Measurements from ENCODE around the gene PCDHB4.
"Not testable (repeated sequence)": the region's sequence is repeated elsewhere in the genome, so short reads cannot be mapped to it uniquely, and the experiment has no call there.

Gene PCDHB4

GRCh38 chr5:141102070-141102469, 19.5 kb upstream of the PCDHB4 start:
- not testable (repeated sequence) for H3K27me3 ChIP-seq (ENCODE audit: control insufficient read depth in 1 of 2, insufficient read depth in 2 of 2, low read length in 2 of 2); H3K4me1 ChIP-seq (ENCODE audit: control insufficient read depth in 1 of 2, insufficient read depth in 2 of 2, low read length in 2 of 2); H3K36me3 ChIP-seq (ENCODE audit: control insufficient read depth in 1 of 2, insufficient read depth in 2 of 2, low read length in 2 of 2); H3K27ac ChIP-seq (ENCODE audit: low read depth, low read length); H3K9ac ChIP-seq (ENCODE audit: low read depth in 1 of 2, low read length in 2 of 2); H3K4me3 ChIP-seq (ENCODE audit: low read depth in 1 of 2, low read length in 2 of 2)
- peaks cover 18 to 20% of the 10 kb centered on the region in 2 donors for H3K9me3 ChIP-seq (ENCODE audit: control insufficient read depth in 1 of 2, low read length in 2 of 2)

GRCh38 chr5:141102471-141102870, 19.1 kb upstream of the PCDHB4 start:
- H3K4me1 ChIP-seq (ENCODE audit: control insufficient read depth in 1 of 2, insufficient read depth in 2 of 2, low read length in 2 of 2); H3K27me3 ChIP-seq (ENCODE audit: control insufficient read depth in 1 of 2, insufficient read depth in 2 of 2, low read length in 2 of 2); H3K36me3 ChIP-seq (ENCODE audit: control insufficient read depth in 1 of 2, insufficient read depth in 2 of 2, low read length in 2 of 2); H3K4me3 ChIP-seq (ENCODE audit: low read depth in 1 of 2, low read length in 2 of 2); H3K27ac ChIP-seq (ENCODE audit: low read depth, low read length); H3K9ac ChIP-seq (ENCODE audit: low read depth in 1 of 2, low read length in 2 of 2): not testable (repeated sequence)
- H3K9me3 ChIP-seq (ENCODE audit: control insufficient read depth in 1 of 2, low read length in 2 of 2), result peaks cover 18 to 20% of the 10 kb centered on the region in 2 donors

- Histone ChIP-seq H3K9ac (ENCODE audit: low read depth in 1 of 2, low read length in 2 of 2) (no peak overlapping the region), H3K4me1 (ENCODE audit: control insufficient read depth in 1 of 2, insufficient read depth in 2 of 2, low read length in 2 of 2) (no peaks in the 10 kb centered on the region), H3K27ac (ENCODE audit: low read depth, low read length) (no peak overlapping the region), H3K36me3 (ENCODE audit: control insufficient read depth in 1 of 2, insufficient read depth in 2 of 2, low read length in 2 of 2) (no peaks in the 10 kb centered on the region), H3K4me3 (ENCODE audit: low read depth in 1 of 2, low read length in 2 of 2) (no peak overlapping the region), H3K27me3 (ENCODE audit: control insufficient read depth in 1 of 2, insufficient read depth in 2 of 2, low read length in 2 of 2) (no peaks in the 10 kb centered on the region), H3K9me3 (ENCODE audit: control insufficient read depth in 1 of 2, low read length in 2 of 2) (peaks cover 14 to 15% of the 10 kb centered on the region in 2 donors)
Measured at GRCh38 chr5:141105350-141105749, 16.3 kb upstream of the PCDHB4 start.

- Histone ChIP-seq H3K9me3 (ENCODE audit: control insufficient read depth in 1 of 2, low read length in 2 of 2) (peaks cover 6 to 13% of the 10 kb centered on the region in 2 donors), H3K27me3 (ENCODE audit: control insufficient read depth in 1 of 2, insufficient read depth in 2 of 2, low read length in 2 of 2) (no peaks in the 10 kb centered on the region), H3K9ac (ENCODE audit: low read depth in 1 of 2, low read length in 2 of 2) (no peak overlapping the region), H3K4me1 (ENCODE audit: control insufficient read depth in 1 of 2, insufficient read depth in 2 of 2, low read length in 2 of 2) (no peaks in the 10 kb centered on the region), H3K27ac (ENCODE audit: low read depth, low read length) (no peak overlapping the region), H3K4me3 (ENCODE audit: low read depth in 1 of 2, low read length in 2 of 2) (no peak overlapping the region), H3K36me3 (ENCODE audit: control insufficient read depth in 1 of 2, insufficient read depth in 2 of 2, low read length in 2 of 2) (no peaks in the 10 kb centered on the region)
Measured at GRCh38 chr5:141119250-141119649, 2.4 kb upstream of the PCDHB4 start.

GRCh38 chr5:141121985-141122384, 367 bp downstream of the PCDHB4 start:
- peaks cover 6 to 9% of the 10 kb centered on the region in 2 donors for H3K9me3 ChIP-seq (ENCODE audit: control insufficient read depth in 1 of 2, low read length in 2 of 2)
- no peaks in the 10 kb centered on the region for H3K27me3 ChIP-seq (ENCODE audit: control insufficient read depth in 1 of 2, insufficient read depth in 2 of 2, low read length in 2 of 2)
- no peaks in the 10 kb centered on the region for H3K4me1 ChIP-seq (ENCODE audit: control insufficient read depth in 1 of 2, insufficient read depth in 2 of 2, low read length in 2 of 2)
- H3K36me3 ChIP-seq (ENCODE audit: control insufficient read depth in 1 of 2, insufficient read depth in 2 of 2, low read length in 2 of 2), result no peaks in the 10 kb centered on the region
- H3K4me3 ChIP-seq (ENCODE audit: low read depth in 1 of 2, low read length in 2 of 2), result peak overlapping the region in 1 of 2 donors; percentile 41
- H3K27ac ChIP-seq (ENCODE audit: low read depth, low read length), result no peak overlapping the region
- no peak overlapping the region for H3K9ac ChIP-seq (ENCODE audit: low read depth in 1 of 2, low read length in 2 of 2)

- H3K9me3 ChIP-seq (ENCODE audit: control insufficient read depth in 1 of 2, low read length in 2 of 2); H3K9ac ChIP-seq (ENCODE audit: low read depth in 1 of 2, low read length in 2 of 2); H3K4me3 ChIP-seq (ENCODE audit: low read depth in 1 of 2, low read length in 2 of 2); H3K27ac ChIP-seq (ENCODE audit: low read depth, low read length); H3K27me3 ChIP-seq (ENCODE audit: control insufficient read depth in 1 of 2, insufficient read depth in 2 of 2, low read length in 2 of 2); H3K36me3 ChIP-seq (ENCODE audit: control insufficient read depth in 1 of 2, insufficient read depth in 2 of 2, low read length in 2 of 2); H3K4me1 ChIP-seq (ENCODE audit: control insufficient read depth in 1 of 2, insufficient read depth in 2 of 2, low read length in 2 of 2): not testable (repeated sequence)
Measured at GRCh38 chr5:141123396-141124135, 1.9 kb downstream of the PCDHB4 start.

- Histone ChIP-seq H3K27ac (ENCODE audit: low read depth, low read length) (no peak overlapping the region), H3K27me3 (ENCODE audit: control insufficient read depth in 1 of 2, insufficient read depth in 2 of 2, low read length in 2 of 2) (no peaks in the 10 kb centered on the region), H3K4me3 (ENCODE audit: low read depth in 1 of 2, low read length in 2 of 2) (no peak overlapping the region), H3K4me1 (ENCODE audit: control insufficient read depth in 1 of 2, insufficient read depth in 2 of 2, low read length in 2 of 2) (no peaks in the 10 kb centered on the region), H3K36me3 (ENCODE audit: control insufficient read depth in 1 of 2, insufficient read depth in 2 of 2, low read length in 2 of 2) (no peaks in the 10 kb centered on the region), H3K9ac (ENCODE audit: low read depth in 1 of 2, low read length in 2 of 2) (no peak overlapping the region), H3K9me3 (ENCODE audit: control insufficient read depth in 1 of 2, low read length in 2 of 2) (peaks cover 3 to 10% of the 10 kb centered on the region in 2 donors)
Measured at GRCh38 chr5:141127305-141127704, 5.7 kb downstream of the PCDHB4 start.

GRCh38 chr5:141135030-141135717, 13.6 kb downstream of the PCDHB4 start, which contains the start of gene PCDHB5:
Gene PCDHB5, plus strand, starts transcription at chr5:141135206. Its CDS starts 229 bp downstream, at chr5:141135435.
- Histone ChIP-seq H3K9ac (ENCODE audit: low read depth in 1 of 2, low read length in 2 of 2) (no peak within 1 kb of the TSS), H3K27ac (ENCODE audit: low read depth, low read length) (no peak within 1 kb of the TSS), H3K9me3 (ENCODE audit: control insufficient read depth in 1 of 2, low read length in 2 of 2) (peaks cover 19 to 44% of the 10 kb centered on the region in 2 donors), H3K36me3 (ENCODE audit: control insufficient read depth in 1 of 2, insufficient read depth in 2 of 2, low read length in 2 of 2) (no peaks in the 10 kb centered on the region), H3K4me3 (ENCODE audit: low read depth in 1 of 2, low read length in 2 of 2) (peak within 1 kb of the TSS in 1 of 2 donors; percentile 32), H3K27me3 (ENCODE audit: control insufficient read depth in 1 of 2, insufficient read depth in 2 of 2, low read length in 2 of 2) (no peaks in the 10 kb centered on the region), H3K4me1 (ENCODE audit: control insufficient read depth in 1 of 2, insufficient read depth in 2 of 2, low read length in 2 of 2) (no peaks in the 10 kb centered on the region)

- H3K27me3 ChIP-seq (ENCODE audit: control insufficient read depth in 1 of 2, insufficient read depth in 2 of 2, low read length in 2 of 2), result no peaks in the 10 kb centered on the region
- no peaks in the 10 kb centered on the region for H3K36me3 ChIP-seq (ENCODE audit: control insufficient read depth in 1 of 2, insufficient read depth in 2 of 2, low read length in 2 of 2)
- H3K9me3 ChIP-seq (ENCODE audit: control insufficient read depth in 1 of 2, low read length in 2 of 2), result peaks cover 19 to 44% of the 10 kb centered on the region in 2 donors
- H3K27ac ChIP-seq (ENCODE audit: low read depth, low read length), result no peak overlapping the region
- H3K4me3 ChIP-seq (ENCODE audit: low read depth in 1 of 2, low read length in 2 of 2), result peak overlapping the region in 1 of 2 donors; percentile 10
- no peak overlapping the region for H3K9ac ChIP-seq (ENCODE audit: low read depth in 1 of 2, low read length in 2 of 2)
- no peaks in the 10 kb centered on the region for H3K4me1 ChIP-seq (ENCODE audit: control insufficient read depth in 1 of 2, insufficient read depth in 2 of 2, low read length in 2 of 2)
Measured at GRCh38 chr5:141135718-141136266, 14.2 kb downstream of the PCDHB4 start.

- not testable (repeated sequence) for H3K4me1 ChIP-seq (ENCODE audit: control insufficient read depth in 1 of 2, insufficient read depth in 2 of 2, low read length in 2 of 2); H3K9ac ChIP-seq (ENCODE audit: low read depth in 1 of 2, low read length in 2 of 2); H3K27me3 ChIP-seq (ENCODE audit: control insufficient read depth in 1 of 2, insufficient read depth in 2 of 2, low read length in 2 of 2); H3K36me3 ChIP-seq (ENCODE audit: control insufficient read depth in 1 of 2, insufficient read depth in 2 of 2, low read length in 2 of 2); H3K4me3 ChIP-seq (ENCODE audit: low read depth in 1 of 2, low read length in 2 of 2); H3K27ac ChIP-seq (ENCODE audit: low read depth, low read length)
- peaks cover 19 to 42% of the 10 kb centered on the region in 2 donors for H3K9me3 ChIP-seq (ENCODE audit: control insufficient read depth in 1 of 2, low read length in 2 of 2)
Measured at GRCh38 chr5:141137346-141137745, 15.7 kb downstream of the PCDHB4 start.

Data from duodenal mucosa (tissue), 2 donors.